Measurements from ENCODE around the gene CEBPA. TPM values are rescaled to one million over a fixed set of nuclear protein-coding genes. Genes with fewer than 3 reads are reported as not detected.

CEBPA gene
- total RNA-seq, 1 experiment from 2014 or later = 3.2 TPM

- Histone ChIP-seq H2BK15ac (ENCODE audit: low read depth, low read length) (no peak overlapping the region), H3K23me2 (ENCODE audit: insufficient read length, low read depth, low read length, poor library complexity, severe bottlenecking) (peaks cover 3% of the 10 kb centered on the region), H4K91ac (ENCODE audit: insufficient read length, low read depth, low read length) (no peak overlapping the region), H2AK5ac (ENCODE audit: insufficient read length, low read length) (no peak overlapping the region), H3K23ac (ENCODE audit: insufficient read length, low read depth, low read length) (no peak overlapping the region), H3K4me2 (ENCODE audit: insufficient read depth, insufficient read length, low read length) (peak overlapping the region; percentile 40), H3K4ac (ENCODE audit: low read depth, low read length) (no peak overlapping the region), H3K27me3 (ENCODE audit: insufficient read depth, low read length) (peaks cover 18% of the 10 kb centered on the region; the same call in 1 of the 2 replicates), H3K9me3 (ENCODE audit: control insufficient read depth, low read depth, low read length) (no peaks in the 10 kb centered on the region), H2BK5ac (ENCODE audit: insufficient read length, low read length) (no peak overlapping the region), H2BK12ac (ENCODE audit: insufficient read length, low read depth, low read length) (no peak overlapping the region), H4K5ac (ENCODE audit: insufficient read length, low read depth, low read length) (no peak overlapping the region), H2AFZ (ENCODE audit: low read length) (no peak overlapping the region), H3K4me1 (ENCODE audit: insufficient read depth, low read length) (no peaks in the 10 kb centered on the region), H3T11ph (ENCODE audit: low read length) (no peak overlapping the region), H3K14ac (ENCODE audit: insufficient read depth, low read length) (peak overlapping the region; percentile 58; the same call in 1 of the 2 replicates), H3K27ac (ENCODE audit: insufficient read length, low read depth, low read length) (no peak overlapping the region), H3K18ac (ENCODE audit: insufficient read length, low read depth, low read length) (no peak overlapping the region), H4K8ac (replicated peaks; ENCODE audit: insufficient read length, low read depth, low read length) (no peak overlapping the region), H3K9ac (ENCODE audit: extremely low read depth, insufficient read length, low read length) (no peak overlapping the region), H2BK120ac (ENCODE audit: low read depth, low read length, poor library complexity, severe bottlenecking) (no peak overlapping the region), H3K79me1 (ENCODE audit: insufficient read depth, low read depth, low read length, poor library complexity, severe bottlenecking) (no peaks in the 10 kb centered on the region), H2BK20ac (ENCODE audit: low read depth, low read length, poor library complexity, severe bottlenecking) (no peak overlapping the region), H4K20me1 (ENCODE audit: control insufficient read depth, insufficient read depth, insufficient read length) (no peaks in the 10 kb centered on the region), H3K56ac (ENCODE audit: insufficient read length, low read depth, low read length) (no peak overlapping the region), H3K79me2 (ENCODE audit: insufficient read depth, low read length) (no peaks in the 10 kb centered on the region)
- no peak overlapping the region for H3K27ac Mint-ChIP-seq
- DNase-seq = no peak
- peak overlapping the region; percentile 60 to 67; a peak in 4 of 5 replicates for H3K4me3 Mint-ChIP-seq
- peaks cover 48% of the 10 kb centered on the region for H3K27me3 Mint-ChIP-seq (ENCODE audit: low read depth)
- no CpG with 5 or more reads among the region's 33 CpGs for WGBS (ENCODE audit: extremely low coverage, insufficient read length, low lambda C conversion rate)
- peaks cover 0 to 7% (median 0%) of the 10 kb centered on the region in 3 experiments; a peak in 1 of 7 replicates for H3K36me3 Mint-ChIP-seq (ENCODE audit: insufficient read depth in 1 of 3, low read depth in 3 of 3)
- TF ChIP-seq CTCF (conservative IDR thresholded peaks at IDR 0.05) = no peak
- H3K4me1 Mint-ChIP-seq = peaks cover 20 to 23% of the 10 kb centered on the region in 2 experiments
- H3K9me3 Mint-ChIP-seq = no peaks in the 10 kb centered on the region
Measured at GRCh38 chr19:33303791-33304345, 1.5 kb upstream of the CEBPA start.

Measured in H9 (cell line).